Stimulated activated memory B cell treated with anti-CD40 and anti-IgM and Interleukin-4, amounts not matched to agents 10 μg/mL and 1 μg/mL and 100 μg/mL, for 72 hours (primary cell): ENCODE results near the gene PRR35.

Source experiments
- ATAC-seq: fragments of 150-1000 bp; cut with Tn5 transposase; 2 replicates; pipeline ENCODE4 v1.10.0; 2021
- H3K27ac Mint-ChIP-seq: one replicate; pipeline ENCODE4 v1.8.0; 2022; ENCODE audit warnings: mild to moderate bottlenecking, mixed read lengths
- H3K27me3 Mint-ChIP-seq: one replicate; pipeline ENCODE4 v1.8.0; 2022; ENCODE audit warnings: mixed read lengths
- H3K36me3 Mint-ChIP-seq: one replicate; pipeline ENCODE4 v1.8.0; 2022; ENCODE audit warnings: mixed read lengths
- H3K4me1 Mint-ChIP-seq: one replicate; pipeline ENCODE4 v1.8.0; 2022; ENCODE audit warnings: mixed read lengths
- H3K4me3 Mint-ChIP-seq: one replicate; pipeline ENCODE4 v1.8.0; 2022; ENCODE audit warnings: mild to moderate bottlenecking, moderate library complexity, mixed read lengths
- H3K9me3 Mint-ChIP-seq: one replicate; pipeline ENCODE4 v1.8.0; 2022; ENCODE audit warnings: mixed read lengths

Gene PRR35

DNA sequence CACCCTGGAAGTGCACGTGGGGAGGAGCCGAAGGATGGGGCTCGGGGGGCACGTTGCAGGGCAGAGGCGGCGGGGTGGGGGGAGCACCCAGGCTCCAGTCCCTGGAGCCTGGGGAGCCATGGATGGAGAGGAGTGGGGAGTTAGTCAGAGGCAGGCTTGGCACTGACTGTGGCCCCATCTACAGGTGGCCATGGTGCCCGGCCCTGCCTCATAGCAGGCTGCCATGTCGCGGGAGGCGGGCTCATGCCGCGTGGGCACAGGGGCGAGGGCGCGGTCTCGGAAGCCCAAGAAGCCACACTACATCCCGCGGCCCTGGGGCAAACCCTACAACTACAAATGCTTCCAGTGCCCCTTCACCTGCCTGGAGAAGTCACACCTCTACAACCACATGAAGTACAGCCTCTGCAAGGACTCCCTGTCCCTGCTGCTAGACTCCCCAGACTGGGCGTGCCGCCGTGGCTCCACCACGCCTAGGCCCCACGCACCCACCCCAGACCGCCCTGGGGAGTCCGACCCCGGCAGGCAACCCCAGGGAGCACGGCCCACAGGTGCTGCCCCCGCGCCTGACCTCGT is 3.0 kb downstream of the PRR35 start:
- no peak overlapping the region for H3K4me3 Mint-ChIP-seq
- no peak overlapping the region for H3K27ac Mint-ChIP-seq
- no peaks in the 10 kb centered on the region for H3K36me3 Mint-ChIP-seq
- peaks cover 23% of the 10 kb centered on the region for H3K27me3 Mint-ChIP-seq
- no peaks in the 10 kb centered on the region for H3K9me3 Mint-ChIP-seq
- ATAC-seq = no peak
- peaks cover 21% of the 10 kb centered on the region for H3K4me1 Mint-ChIP-seq

DNA sequence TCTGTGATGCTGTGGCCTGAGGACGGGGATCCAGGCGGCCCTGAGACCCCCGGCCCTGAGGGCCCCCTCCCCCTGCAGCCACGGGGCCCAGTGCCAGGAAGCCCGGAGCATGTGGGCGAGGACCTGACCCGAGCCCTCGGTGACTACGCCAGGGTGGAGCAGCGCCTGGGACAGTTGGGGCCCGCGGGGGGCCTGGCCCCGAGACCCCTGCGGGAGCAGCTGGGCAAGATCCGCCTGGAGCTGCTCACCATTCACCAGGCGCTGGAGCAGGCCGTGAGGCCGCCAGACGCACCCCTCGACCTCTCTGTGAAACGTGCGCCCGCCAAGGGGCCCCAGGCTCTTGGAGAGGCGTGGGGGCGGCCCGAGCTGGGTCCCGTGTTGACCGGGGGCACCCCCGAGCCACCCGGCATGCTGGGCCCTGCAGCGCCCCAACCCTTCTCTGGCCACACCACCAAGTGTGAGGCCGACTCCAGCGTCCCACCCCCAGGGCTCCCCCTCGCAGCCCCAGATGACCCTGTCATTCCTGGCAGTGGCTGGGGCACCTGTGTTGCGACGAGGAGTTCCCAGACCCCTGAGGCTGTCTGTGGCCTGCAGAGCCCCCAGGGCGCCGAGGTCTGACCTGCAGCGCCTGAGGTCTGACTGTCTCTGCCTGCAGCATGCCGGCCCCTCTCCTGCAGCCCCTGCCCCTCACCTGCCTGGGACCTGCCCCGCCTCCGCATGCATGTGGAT is 4.7 kb downstream of the PRR35 start:
- peaks cover 9% of the 10 kb centered on the region for H3K27me3 Mint-ChIP-seq
- H3K27ac Mint-ChIP-seq = no peak overlapping the region
- H3K36me3 Mint-ChIP-seq = no peaks in the 10 kb centered on the region
- ATAC-seq = no peak
- H3K9me3 Mint-ChIP-seq = no peaks in the 10 kb centered on the region
- no peak overlapping the region for H3K4me3 Mint-ChIP-seq
- H3K4me1 Mint-ChIP-seq = peaks cover 22% of the 10 kb centered on the region

DNA sequence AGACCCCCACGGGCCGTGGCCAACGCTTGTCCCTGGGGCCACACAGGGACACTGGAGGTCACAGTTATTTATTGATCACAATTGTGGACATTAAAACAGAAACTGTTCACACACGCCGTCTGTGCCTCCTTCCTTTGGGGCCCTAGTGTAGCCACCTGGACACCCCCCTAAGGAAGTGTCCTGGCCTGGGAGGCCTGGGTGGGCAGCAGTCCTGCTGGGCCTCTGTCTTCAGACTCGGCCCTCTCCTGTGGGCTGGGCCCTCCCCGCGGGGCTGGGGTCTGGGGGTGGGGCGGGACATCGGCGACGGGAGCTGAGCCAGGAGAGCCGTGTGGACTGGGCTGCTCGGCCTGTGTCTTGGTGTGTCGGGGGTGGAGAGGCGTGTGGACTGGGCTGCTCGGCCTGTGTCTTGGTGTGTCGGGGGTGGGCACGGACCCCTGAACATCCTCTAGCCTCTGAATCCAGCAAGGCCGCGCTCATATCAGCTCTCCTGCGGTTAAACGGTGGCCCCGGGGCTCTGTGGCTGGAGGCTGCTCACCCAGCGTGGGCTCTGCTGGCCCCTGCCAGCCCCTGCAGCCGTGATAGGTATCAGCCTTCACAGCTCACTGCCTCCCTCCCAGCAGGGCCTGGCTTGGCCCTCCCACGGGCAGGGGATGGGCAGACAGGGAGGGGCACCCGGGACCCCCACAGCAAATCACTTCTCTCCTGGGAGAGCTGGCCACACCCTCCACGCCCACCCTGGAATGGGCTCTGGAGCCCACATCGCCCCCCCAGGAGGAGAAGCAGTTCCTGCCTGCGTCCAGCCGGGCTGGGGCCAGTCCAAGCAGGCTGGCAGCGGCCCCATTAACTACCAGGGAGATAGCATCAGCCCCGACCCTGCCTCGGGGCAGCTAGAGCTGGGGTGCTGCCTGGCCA is 5.5 kb downstream of the PRR35 start:
- no peaks in the 10 kb centered on the region for H3K9me3 Mint-ChIP-seq
- no peaks in the 10 kb centered on the region for H3K36me3 Mint-ChIP-seq
- H3K4me3 Mint-ChIP-seq = no peak overlapping the region
- ATAC-seq = no peak
- peaks cover 26% of the 10 kb centered on the region for H3K4me1 Mint-ChIP-seq
- peaks cover 9% of the 10 kb centered on the region for H3K27me3 Mint-ChIP-seq
- H3K27ac Mint-ChIP-seq = peak overlapping the region; percentile 92

DNA sequence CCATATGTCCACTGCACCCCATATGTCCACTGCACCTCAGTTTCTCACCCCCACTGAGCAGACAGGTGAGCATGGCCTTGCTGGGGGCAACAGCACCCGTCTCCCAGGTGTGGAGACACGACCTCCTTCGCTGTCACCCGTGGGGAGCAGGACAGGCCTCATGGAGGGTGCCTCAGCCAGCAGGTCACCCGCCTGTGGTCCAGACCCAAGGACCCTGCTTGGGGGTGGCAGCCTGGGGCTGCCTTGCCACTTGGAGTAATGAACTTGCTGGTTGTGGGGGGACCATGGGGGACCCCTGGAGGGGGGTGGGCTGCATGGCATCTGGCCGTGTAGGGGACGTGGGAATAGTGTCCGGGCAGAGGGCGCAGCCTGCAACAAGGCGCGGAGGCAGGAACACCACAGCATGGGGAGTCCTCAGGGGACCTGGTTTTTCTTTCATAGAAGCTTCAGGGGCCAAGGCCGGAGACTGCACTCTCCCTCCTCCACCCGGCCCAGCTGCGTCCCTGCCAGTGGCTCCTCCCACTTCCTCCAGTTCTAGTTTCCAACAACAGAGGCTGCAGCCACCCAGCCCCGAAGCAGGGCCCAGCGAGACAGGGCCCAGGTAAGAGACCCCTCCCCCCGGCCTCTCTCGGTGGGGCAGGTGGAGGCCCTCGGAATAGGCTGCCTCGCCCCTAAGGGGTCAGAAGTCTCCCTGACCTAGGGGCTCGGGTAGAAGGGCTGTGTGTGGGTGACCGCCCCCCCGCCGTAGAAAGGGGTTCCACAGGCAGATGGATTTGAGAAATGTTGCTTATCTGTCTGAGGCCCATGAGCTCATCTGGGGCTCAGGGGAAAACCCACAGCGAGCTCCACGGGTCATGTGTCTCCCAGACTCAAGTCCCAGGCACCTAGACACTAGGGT is 6.5 kb downstream of the PRR35 start, which contains the start of gene NHLRC4:
NHLRC4 (plus strand) TSS at position 531 of the 898 bp plus-strand sequence. CDS start 1,043 bp downstream, outside the sequence.
- peak within 1 kb of the TSS; percentile 76 for H3K4me3 Mint-ChIP-seq
- peak; percentile 77 for ATAC-seq
- no peaks in the 10 kb centered on the region for H3K9me3 Mint-ChIP-seq
- peaks cover 9% of the 10 kb centered on the region for H3K27me3 Mint-ChIP-seq
- H3K4me1 Mint-ChIP-seq = peaks cover 36% of the 10 kb centered on the region
- H3K27ac Mint-ChIP-seq = peak within 1 kb of the TSS; percentile 92
- H3K36me3 Mint-ChIP-seq = no peaks in the 10 kb centered on the region

DNA sequence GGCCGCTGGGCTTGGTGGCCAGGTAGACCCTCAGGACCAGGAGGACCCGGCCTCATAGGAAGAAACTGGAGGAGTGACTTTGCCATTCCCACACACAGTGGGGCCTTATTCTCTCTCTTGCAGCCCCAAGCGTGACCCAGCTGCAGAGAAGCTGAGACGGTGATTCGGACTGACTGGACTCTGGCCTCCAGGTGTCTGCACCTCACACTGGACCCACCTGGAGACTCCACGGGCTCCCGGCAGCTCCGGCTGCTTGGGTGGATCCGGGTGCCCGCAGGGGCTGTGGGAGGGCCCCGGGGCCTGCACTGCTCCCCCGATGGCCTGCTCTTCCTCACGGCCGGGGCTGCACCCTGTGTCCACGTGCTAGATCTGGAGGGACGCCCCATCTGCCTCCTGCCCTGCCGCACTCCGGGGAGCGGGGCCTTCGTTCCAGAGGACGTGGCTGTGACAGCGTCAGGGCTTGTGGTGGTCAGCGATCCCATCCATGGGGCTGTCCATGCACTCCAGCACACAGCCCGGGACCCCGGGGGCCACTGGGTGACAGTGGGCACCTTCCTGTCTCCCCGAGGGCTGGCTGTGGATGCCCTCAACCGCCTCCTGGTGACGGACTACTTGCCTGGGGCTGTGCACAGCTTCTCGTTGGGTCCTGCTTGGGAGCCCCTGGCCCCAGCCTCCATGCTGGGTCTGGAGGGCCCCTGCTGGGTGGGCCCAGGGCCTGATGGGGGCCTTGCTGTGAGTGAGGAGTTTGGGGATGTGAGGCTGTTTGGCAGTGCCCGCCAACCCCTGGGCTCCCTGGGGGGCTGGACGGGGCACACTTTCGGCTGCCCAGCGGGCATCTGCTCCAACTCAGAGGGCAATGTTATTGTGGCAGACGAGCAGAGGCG is 7.4 kb downstream of the PRR35 start:
- Mint-ChIP-seq H3K36me3 (no peaks in the 10 kb centered on the region), H3K27me3 (peaks cover 4% of the 10 kb centered on the region), H3K9me3 (no peaks in the 10 kb centered on the region), H3K4me3 (peak overlapping the region; percentile 76), H3K4me1 (peaks cover 41% of the 10 kb centered on the region), H3K27ac (peak overlapping the region; percentile 92)
- ATAC-seq = no peak

DNA sequence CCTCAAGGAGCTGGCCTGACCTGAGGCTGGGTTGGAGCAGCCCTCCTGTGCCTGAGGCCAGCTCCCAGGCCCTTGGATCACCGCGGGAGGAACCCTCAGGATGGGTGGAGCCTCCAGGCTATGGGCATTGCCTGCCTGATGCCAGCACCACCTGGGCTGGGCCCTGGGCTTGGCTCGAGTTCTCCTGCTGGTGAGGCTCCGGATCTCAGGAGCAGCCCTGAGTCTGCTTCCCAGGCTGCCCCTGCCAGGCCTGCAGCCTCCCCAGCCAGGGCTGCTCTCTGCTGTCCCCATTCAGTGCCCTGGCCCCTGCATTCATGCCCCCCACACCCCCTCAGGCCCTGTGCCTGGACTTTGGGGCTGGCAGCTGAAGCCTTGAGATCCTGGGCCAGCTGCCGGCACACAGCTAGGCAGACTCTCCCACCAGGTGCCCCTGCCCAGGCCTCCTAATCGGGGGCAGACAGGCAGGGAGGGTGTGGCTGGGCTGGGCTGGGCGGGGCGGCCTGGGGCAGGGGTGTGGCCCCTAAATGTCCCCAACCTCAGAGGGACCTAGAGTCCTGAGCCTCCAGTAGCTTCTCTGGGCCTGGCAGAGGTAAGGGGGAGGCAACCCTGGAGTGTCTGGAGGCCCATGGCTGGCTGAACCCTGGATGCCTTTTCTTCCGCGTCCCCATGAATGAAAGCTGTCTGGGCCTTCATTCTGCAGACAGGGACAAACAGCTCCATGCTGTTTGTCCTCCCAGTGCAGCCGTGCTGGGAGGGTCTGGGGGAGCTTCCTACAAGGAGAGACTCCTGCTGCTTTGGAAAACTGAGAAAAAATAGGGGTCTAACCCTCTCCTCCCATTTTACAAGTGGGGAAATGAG is 8.4 kb downstream of the PRR35 start:
- Mint-ChIP-seq H3K4me1 (peaks cover 41% of the 10 kb centered on the region), H3K36me3 (no peaks in the 10 kb centered on the region), H3K27me3 (no peaks in the 10 kb centered on the region), H3K27ac (peak overlapping the region; percentile 85), H3K9me3 (no peaks in the 10 kb centered on the region), H3K4me3 (peak overlapping the region; percentile 87)
- no peak for ATAC-seq

DNA sequence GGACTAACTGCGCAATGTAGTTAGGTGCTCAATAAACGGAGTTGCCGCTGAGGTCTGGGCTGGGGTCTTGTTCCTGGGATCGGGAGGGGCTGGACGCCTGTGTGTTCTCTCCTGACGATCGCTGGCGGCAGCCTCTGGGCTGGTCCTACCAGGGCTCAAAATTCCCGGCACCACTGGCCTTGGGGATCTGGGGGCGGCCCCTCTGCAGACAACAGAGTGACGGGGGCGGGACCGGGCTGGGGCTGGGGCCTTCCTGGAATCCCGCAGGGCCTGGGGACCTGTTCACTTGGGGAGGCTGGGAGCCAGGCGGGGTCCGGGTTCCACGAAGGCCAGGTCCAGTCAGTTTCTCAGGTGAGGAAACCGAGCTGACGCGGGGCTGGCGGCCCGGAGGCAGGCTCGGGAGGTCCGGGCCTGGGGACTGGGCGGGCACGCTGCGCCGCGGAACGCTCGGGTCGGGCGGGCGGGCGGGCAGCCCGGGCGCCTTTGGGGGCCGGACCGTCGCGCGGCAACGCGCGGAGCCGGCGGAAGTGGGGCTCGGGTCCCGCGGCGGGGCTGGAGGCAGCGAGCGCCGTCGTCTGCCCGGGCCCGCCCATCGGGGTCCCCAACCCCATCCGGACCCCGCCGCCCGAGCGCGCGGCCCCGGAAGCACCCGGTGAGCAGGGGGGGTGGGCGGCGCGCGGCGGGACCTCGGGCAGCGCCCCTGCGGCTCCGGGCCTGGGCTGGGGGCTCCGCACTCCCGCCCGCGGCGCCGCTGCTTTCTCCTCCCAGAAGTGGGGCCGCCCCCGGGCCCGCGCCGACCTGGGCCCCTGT is 9.5 kb downstream of the PRR35 start, which contains the start of gene PIGQ:
PIGQ (plus strand) TSS at position 524 of the 810 bp plus-strand sequence. CDS start 4,107 bp downstream, outside the sequence.
- H3K4me1 Mint-ChIP-seq = peaks cover 41% of the 10 kb centered on the region
- no peaks in the 10 kb centered on the region for H3K36me3 Mint-ChIP-seq
- ATAC-seq = peak; percentile 77
- H3K27ac Mint-ChIP-seq = peak within 1 kb of the TSS; percentile 85
- no peaks in the 10 kb centered on the region for H3K27me3 Mint-ChIP-seq
- H3K9me3 Mint-ChIP-seq = no peaks in the 10 kb centered on the region
- H3K4me3 Mint-ChIP-seq = peak within 1 kb of the TSS; percentile 87

DNA sequence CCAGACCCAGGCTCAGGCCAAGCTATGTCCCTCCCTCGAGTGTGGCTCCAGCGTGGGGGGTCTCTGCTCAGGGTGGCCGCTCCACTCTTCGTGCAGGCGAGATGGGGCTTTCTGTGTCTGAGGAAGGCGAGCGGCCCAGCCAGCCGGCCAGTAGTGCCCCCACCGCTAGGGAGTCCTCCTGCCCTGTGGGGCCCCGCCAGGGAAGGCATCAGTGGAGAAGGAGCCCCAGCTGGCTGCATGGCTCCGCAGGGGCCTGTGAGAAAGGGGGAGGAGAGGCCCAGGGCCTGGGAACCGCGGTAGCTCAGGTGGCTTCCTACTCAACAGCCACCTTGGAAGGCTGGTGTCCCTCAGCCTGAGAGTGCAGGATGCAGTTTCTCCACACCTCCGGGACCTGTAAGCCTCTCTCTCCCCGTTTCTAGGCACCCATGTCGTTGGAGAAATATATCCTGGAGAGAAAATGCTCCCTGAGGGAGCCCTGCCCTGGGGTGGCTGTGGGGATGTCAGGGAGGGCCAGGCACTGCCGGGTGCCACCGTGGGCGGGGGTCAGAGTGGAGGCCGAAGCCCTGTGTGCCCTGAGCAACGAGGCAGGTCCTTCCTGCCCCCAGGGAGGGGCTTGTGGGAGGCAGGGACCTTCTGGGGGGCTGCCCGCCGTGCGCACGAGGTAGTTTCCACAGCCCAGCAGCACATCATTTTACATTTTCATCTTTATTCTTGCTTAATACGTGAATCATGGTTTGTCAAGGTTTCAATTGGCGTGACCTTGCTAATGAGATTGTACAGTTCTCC is 12.9 kb downstream of the PRR35 start:
- H3K4me3 Mint-ChIP-seq = no peak overlapping the region
- H3K36me3 Mint-ChIP-seq = peaks cover 7% of the 10 kb centered on the region
- no peak overlapping the region for H3K27ac Mint-ChIP-seq
- H3K9me3 Mint-ChIP-seq = no peaks in the 10 kb centered on the region
- ATAC-seq = no peak
- peaks cover 36% of the 10 kb centered on the region for H3K4me1 Mint-ChIP-seq
- no peaks in the 10 kb centered on the region for H3K27me3 Mint-ChIP-seq

DNA sequence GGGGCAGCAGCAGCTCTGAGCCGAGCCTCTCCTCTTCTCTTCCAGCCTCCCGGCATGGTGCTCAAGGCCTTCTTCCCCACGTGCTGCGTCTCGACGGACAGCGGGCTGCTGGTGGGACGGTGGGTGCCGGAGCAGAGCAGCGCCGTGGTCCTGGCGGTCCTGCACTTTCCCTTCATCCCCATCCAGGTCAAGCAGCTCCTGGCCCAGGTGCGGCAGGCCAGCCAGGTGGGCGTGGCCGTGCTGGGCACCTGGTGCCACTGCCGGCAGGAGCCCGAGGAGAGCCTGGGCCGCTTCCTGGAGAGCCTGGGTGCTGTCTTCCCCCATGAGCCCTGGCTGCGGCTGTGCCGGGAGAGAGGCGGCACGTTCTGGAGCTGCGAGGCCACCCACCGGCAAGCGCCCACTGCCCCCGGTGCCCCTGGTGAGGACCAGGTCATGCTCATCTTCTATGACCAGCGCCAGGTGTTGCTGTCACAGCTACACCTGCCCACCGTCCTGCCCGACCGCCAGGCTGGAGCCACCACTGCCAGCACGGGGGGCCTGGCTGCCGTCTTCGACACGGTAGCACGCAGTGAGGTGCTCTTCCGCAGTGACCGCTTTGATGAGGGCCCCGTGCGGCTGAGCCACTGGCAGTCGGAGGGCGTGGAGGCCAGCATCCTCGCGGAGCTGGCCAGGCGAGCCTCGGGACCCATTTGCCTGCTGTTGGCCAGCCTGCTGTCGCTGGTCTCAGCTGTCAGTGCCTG is 14.0 kb downstream of the PRR35 start:
- Mint-ChIP-seq H3K9me3 (no peaks in the 10 kb centered on the region), H3K4me1 (peaks cover 35% of the 10 kb centered on the region), H3K27ac (no peak overlapping the region), H3K36me3 (peaks cover 7% of the 10 kb centered on the region), H3K27me3 (no peaks in the 10 kb centered on the region), H3K4me3 (no peak overlapping the region)
- ATAC-seq = no peak

DNA sequence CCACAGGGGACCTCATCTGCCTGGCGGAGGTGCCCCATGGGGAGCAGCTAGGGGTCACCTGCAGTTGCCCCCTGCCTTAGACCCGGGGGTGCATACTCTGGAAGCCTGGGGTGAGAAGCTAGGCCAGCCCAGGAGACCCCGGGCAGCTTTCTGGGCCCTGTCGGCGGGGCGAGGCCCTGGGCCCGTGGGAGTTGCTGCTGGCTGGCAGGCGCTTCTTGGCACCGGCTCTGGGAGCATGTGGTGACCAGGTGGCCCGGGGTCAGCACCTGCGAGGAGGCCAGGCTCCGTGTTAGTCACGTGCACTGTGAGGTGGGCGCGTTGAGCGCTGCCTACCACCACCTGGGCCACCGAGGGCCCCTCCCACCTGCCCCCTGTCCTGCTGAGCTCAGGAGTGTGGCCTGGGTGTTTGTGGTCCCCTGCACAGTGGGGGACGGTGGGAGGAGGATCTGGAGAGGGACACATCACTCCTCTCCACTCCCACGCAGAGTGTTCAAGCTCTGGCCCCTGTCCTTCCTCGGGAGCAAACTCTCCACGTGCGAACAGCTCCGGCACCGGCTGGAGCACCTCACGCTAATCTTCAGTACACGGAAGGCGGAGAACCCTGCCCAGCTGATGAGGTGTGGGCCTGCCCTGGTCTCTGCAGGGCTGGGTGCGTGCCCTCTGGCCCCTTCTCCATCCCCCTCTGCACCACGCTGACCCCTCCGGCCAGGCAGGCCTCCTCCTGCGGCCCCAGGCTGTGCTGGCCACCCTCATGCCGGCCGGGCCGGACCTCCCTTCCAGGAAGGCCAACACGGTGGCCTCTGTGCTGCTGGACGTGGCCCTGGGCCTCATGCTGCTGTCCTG is 15.4 kb downstream of the PRR35 start:
- H3K4me3 Mint-ChIP-seq = no peak overlapping the region
- no peak for ATAC-seq
- H3K36me3 Mint-ChIP-seq = peaks cover 7% of the 10 kb centered on the region
- H3K27ac Mint-ChIP-seq = no peak overlapping the region
- H3K9me3 Mint-ChIP-seq = no peaks in the 10 kb centered on the region
- H3K27me3 Mint-ChIP-seq = no peaks in the 10 kb centered on the region
- peaks cover 28% of the 10 kb centered on the region for H3K4me1 Mint-ChIP-seq
